ENCODE results near the gene OLFM1. TPM values are rescaled to one million over a fixed set of nuclear protein-coding genes. Genes with fewer than 3 reads are reported as not detected.

The OLFM1 gene
- total RNA-seq, result 0.47 and 0.66 TPM in 2 replicates

DNA sequence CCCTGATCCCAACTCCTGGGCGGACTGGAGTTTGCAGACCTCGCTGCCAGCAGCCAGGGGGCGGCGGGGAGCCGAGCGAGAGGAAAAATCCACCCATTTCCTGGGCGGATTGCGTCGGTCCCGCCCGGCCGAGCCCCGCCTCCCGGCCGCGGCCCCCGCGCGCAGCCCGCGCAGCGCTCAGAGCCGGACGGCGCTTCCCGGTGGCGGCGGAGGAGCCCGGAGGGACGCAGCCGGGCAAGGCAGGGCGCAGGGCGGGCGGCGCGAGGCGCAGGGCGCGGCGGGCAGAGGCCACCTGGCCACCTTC, at the start of gene OLFM1:
TSS of gene OLFM1 (plus strand) at position 180 of the 304 bp plus-strand sequence. CDS start 322 bp downstream, outside the sequence.
- H3K4me3 Mint-ChIP-seq, result no peak within 1 kb of the TSS
- no peak within 1 kb of the TSS for H3K27ac Mint-ChIP-seq
- peak; percentile 32 for DNase-seq (ENCODE audit: low spot score)
- H3K4me1 Mint-ChIP-seq (ENCODE audit: low read depth), result peaks cover 5% of the 10 kb centered on the region
- peaks cover 29% of the 10 kb centered on the region for H3K27me3 Mint-ChIP-seq (ENCODE audit: insufficient read depth)
- no peaks in the 10 kb centered on the region for H3K9me3 Mint-ChIP-seq
- intact Hi-C loops (cut with micrococcal nuclease), result no loop called here
- H3K36me3 Mint-ChIP-seq (ENCODE audit: low read depth), result no peaks in the 10 kb centered on the region

DNA sequence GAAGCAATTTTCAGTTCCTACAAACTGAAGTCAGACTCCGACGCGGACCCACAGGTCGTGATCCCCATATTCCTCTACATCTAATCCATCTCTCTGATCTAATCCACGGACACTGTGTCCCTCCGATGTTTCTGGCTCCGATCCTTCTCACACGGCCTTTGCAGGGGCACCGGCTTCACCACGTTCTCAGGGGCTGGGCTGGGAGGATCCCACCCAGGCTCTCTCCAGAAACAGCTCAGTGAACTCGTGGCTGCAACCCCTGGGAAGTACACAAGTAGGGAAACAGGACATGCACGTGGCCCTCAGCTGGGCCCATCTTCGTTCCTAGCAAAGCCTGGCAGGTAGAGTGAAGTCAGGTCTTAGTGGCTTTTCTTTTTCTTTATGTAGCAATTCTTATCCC, 49.1 kb upstream of the OLFM1 start:
- H3K27ac Mint-ChIP-seq, result no peak overlapping the region
- H3K36me3 Mint-ChIP-seq (ENCODE audit: low read depth), result no peaks in the 10 kb centered on the region
- no peak overlapping the region for H3K4me3 Mint-ChIP-seq
- no peaks in the 10 kb centered on the region for H3K9me3 Mint-ChIP-seq
- H3K4me1 Mint-ChIP-seq (ENCODE audit: low read depth), result no peaks in the 10 kb centered on the region
- no peak for DNase-seq (ENCODE audit: low spot score)
- H3K27me3 Mint-ChIP-seq (ENCODE audit: insufficient read depth), result no peaks in the 10 kb centered on the region
- intact Hi-C loops (cut with micrococcal nuclease), result no loop called here

DNA sequence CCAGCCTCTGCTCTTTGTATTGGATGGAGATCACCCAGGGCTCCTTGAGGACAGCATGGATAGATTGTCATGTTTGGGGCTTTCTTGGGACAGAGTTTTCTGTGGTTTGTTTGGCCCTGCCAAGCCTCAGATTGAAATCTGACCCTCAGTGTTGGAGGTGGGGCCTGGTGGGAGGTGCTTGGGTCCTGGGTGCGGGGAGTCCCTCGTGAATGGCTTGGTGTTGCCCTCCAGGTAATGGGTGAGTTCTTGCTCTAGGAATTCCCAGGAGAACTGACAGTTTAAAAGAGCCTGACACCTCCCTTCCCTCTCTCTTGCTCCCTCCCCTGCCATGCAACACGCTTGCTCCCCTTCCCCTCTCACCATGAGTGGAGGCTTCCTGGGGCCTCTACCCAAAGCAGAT, 48.6 kb upstream of the OLFM1 start:
- no peaks in the 10 kb centered on the region for H3K4me1 Mint-ChIP-seq (ENCODE audit: low read depth)
- intact Hi-C loops (cut with micrococcal nuclease), result no loop called here
- no peak overlapping the region for H3K4me3 Mint-ChIP-seq
- H3K36me3 Mint-ChIP-seq (ENCODE audit: low read depth), result no peaks in the 10 kb centered on the region
- H3K27me3 Mint-ChIP-seq (ENCODE audit: insufficient read depth), result no peaks in the 10 kb centered on the region
- no peak for DNase-seq (ENCODE audit: low spot score)
- no peak overlapping the region for H3K27ac Mint-ChIP-seq
- no peaks in the 10 kb centered on the region for H3K9me3 Mint-ChIP-seq

DNA sequence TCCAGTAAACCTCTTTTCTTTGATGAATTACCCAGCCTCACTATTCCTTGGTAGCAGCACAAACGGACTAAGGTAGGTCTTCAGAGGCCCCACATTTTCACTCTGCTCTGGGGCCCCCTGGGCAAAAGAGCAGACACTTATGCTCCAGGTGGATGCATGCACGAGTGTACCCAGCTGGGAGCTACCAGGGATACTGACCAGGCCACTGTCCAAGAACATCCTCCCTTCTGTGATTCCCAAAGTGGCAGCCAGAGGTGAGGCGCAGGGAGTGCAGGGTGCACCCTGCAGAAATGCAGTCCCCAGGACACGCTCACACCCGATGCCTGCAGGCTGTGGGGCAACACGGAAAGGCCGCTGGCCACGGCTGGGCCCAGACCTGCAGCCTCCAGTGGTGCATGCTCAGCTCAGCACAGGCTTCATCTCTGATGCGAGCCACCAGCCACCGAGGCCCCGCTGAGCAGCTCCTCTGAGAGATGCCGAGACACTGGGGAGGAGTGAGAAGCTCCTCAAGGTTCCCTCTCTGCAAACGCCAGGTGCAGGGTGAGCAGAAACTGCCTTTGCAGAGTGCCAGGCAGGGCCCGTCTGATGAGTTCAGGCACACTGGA, 48.1 kb upstream of the OLFM1 start:
- H3K4me1 Mint-ChIP-seq (ENCODE audit: low read depth), result no peaks in the 10 kb centered on the region

DNA sequence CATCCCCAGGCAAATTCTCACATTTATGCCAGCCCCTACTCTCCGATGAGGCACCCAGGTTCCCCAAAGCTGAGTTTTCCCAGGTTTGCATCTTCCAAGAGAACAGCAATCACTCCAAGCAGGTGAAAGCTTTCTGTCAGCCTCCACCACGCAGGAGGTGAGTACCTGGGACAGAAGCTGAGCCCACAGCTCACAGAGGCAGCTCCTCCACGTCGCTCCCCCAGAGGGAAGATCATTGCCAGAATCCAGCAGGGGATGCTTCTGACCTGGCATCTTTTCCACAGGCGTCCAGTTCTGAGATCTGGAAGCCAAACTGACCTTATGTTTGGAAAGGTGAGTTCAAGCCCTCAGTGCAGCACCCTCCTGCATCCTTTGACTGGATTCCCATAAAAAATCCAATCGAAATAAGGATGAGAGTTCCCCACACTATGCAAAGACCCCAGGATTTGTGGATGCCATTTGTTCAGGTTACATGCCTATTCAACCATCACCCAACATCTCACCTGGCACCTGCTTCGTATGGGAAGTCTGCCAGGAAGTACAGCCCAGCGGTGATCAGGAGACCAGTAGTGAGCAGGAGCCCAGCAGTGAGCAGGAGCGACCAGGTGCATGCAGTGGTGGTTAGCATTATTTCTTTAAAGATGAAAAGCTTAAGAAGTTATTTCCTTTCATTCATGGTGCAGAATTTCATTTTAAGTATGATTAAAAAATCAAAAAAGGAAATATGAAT, 47.4 kb upstream of the OLFM1 start:
- Mint-ChIP-seq H3K27ac (no peak overlapping the region), H3K36me3 (ENCODE audit: low read depth) (no peaks in the 10 kb centered on the region), H3K4me1 (ENCODE audit: low read depth) (no peaks in the 10 kb centered on the region), H3K4me3 (no peak overlapping the region), H3K27me3 (ENCODE audit: insufficient read depth) (no peaks in the 10 kb centered on the region), H3K9me3 (no peaks in the 10 kb centered on the region)
- DNase-seq (ENCODE audit: low spot score), result no peak
- intact Hi-C loops (cut with micrococcal nuclease), result no loop called here

More for the DNA sequence above, 48.1 kb upstream of the OLFM1 start:
- H3K9me3 Mint-ChIP-seq, result no peaks in the 10 kb centered on the region
- no peaks in the 10 kb centered on the region for H3K27me3 Mint-ChIP-seq (ENCODE audit: insufficient read depth)
- no peaks in the 10 kb centered on the region for H3K36me3 Mint-ChIP-seq (ENCODE audit: low read depth)
- DNase-seq (ENCODE audit: low spot score), result no peak
- H3K27ac Mint-ChIP-seq, result no peak overlapping the region
- H3K4me3 Mint-ChIP-seq, result no peak overlapping the region
- intact Hi-C loops (cut with micrococcal nuclease), result no loop called here

DNA sequence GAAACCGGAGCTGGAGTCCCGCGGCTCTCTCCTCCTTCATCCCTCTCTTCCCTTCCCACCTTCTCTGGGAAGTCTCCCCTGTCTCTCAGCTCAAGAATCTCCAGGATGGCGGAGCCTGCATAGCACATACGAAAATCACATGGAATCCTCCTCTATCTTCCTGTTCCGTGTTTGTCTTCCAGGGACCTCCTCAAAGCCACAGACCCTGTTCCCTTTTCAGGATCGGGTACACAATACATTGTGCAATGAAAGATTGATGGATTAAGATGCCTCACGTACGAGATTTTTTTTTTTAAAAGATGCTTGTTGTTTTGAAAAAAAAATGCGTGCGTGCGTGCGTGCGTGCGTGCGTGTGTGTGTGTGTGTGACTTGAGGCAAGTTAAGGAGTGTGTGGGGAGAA, 46.6 kb upstream of the OLFM1 start:
- DNase-seq (ENCODE audit: low spot score), result no peak
- no peak overlapping the region for H3K27ac Mint-ChIP-seq
- no peaks in the 10 kb centered on the region for H3K36me3 Mint-ChIP-seq (ENCODE audit: low read depth)
- intact Hi-C loops (cut with micrococcal nuclease), result no loop called here
- no peaks in the 10 kb centered on the region for H3K9me3 Mint-ChIP-seq
- H3K27me3 Mint-ChIP-seq (ENCODE audit: insufficient read depth), result no peaks in the 10 kb centered on the region
- no peaks in the 10 kb centered on the region for H3K4me1 Mint-ChIP-seq (ENCODE audit: low read depth)
- no peak overlapping the region for H3K4me3 Mint-ChIP-seq

DNA sequence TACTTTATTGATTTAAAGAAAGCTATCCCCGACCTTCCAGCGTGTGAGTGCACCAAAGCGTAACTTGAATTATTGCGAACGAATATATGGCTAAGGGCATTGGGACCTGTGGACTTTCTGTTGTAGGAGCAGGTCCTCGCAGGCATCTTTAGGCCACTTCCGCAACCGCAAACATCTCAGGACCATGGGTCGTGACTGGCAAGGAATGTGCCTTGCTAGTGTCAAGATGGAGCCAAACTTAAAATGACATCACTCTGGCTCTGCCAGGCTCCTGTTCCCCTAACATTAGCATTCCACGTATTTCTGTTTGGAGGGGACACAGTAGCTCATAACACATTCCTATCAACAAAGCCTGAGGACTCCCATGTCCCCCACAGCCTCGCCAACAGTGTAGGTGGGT, 44.1 kb upstream of the OLFM1 start:
- Mint-ChIP-seq H3K27me3 (ENCODE audit: insufficient read depth) (no peaks in the 10 kb centered on the region), H3K9me3 (no peaks in the 10 kb centered on the region), H3K4me3 (no peak overlapping the region), H3K4me1 (ENCODE audit: low read depth) (no peaks in the 10 kb centered on the region), H3K27ac (no peak overlapping the region), H3K36me3 (ENCODE audit: low read depth) (no peaks in the 10 kb centered on the region)
- intact Hi-C loops (cut with micrococcal nuclease), result no loop called here
- no peak for DNase-seq (ENCODE audit: low spot score)

DNA sequence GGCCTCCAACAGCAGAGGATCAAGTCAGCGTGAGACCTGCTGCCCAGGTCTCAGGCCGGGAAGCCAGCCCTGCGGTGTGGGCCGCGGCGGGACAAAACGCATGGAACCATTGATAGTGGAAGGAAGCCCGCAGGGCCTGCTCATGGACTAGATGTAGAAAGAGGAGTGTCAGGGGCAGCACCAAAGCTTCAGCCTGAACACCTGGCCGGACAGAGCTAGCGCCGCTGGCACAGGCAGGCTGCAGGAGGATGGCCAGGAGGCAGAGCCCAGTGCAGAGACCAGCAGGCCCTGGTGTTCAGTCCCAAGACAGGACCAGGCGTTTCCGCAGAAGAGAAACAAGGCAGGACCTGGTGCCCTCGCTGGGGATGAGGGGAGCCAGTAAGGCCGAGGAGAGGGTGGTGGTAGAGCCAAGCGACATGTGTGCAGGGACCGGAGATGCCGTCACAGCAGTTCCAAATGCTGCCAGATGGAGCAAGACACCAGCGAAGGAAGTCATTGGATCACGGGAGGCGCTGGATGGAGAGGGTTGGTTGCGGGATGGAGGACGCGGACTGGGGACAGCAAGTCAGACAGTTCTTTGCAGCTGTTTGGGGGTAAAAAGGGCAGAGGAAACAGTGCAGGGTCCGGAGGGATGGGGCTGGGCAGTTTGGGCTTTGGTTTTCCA, 42.1 kb upstream of the OLFM1 start:
- H3K4me3 Mint-ChIP-seq, result no peak overlapping the region
- intact Hi-C loops (cut with micrococcal nuclease), result no loop called here
- no peaks in the 10 kb centered on the region for H3K36me3 Mint-ChIP-seq (ENCODE audit: low read depth)
- H3K27me3 Mint-ChIP-seq (ENCODE audit: insufficient read depth), result no peaks in the 10 kb centered on the region
- DNase-seq (ENCODE audit: low spot score), result no peak
- no peaks in the 10 kb centered on the region for H3K4me1 Mint-ChIP-seq (ENCODE audit: low read depth)
- H3K27ac Mint-ChIP-seq, result no peak overlapping the region
- no peaks in the 10 kb centered on the region for H3K9me3 Mint-ChIP-seq

DNA sequence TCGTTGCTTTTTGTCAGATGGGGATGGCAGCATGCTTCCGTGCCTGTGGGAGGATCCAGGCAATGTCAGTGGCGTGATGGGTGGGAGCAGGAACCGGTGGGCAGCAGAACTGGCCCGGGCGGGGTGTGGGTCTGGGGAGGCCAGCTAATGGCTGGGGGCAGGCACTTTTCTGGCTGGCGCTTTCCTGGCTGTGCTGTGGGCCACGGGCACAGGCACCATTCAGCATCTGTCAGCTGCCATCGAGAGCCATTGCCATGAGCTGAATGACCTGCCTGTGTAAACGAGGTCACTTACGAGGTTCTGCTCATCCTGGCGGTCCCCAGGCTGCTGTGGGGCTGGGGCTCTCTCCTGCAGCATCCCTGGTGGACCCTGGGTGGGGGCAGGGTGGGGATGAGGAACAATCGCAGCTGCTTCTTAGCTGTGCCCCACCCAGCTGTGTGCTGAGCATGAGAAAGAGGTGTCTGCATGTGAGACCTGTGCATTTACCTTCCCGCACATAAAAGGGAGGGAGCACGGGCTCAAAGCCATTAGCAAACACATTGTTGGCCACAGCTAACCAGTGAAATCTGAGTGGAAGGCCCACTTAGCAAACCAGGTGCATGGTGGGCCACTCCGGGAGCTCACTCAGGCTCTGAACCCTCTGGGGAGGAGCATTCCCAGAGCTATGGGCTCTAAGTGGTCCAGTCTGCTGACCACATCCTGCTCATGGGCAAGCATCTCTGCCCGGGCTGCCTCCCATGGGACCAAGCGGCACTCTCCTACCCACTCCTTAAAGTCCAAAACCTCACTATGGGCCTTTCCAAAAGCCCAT, 41.3 kb upstream of the OLFM1 start:
- H3K36me3 Mint-ChIP-seq (ENCODE audit: low read depth), result no peaks in the 10 kb centered on the region
- H3K27ac Mint-ChIP-seq, result no peak overlapping the region
- no peak for DNase-seq (ENCODE audit: low spot score)
- H3K4me3 Mint-ChIP-seq, result no peak overlapping the region
- H3K27me3 Mint-ChIP-seq (ENCODE audit: insufficient read depth), result no peaks in the 10 kb centered on the region
- H3K4me1 Mint-ChIP-seq (ENCODE audit: low read depth), result no peaks in the 10 kb centered on the region
- H3K9me3 Mint-ChIP-seq, result no peaks in the 10 kb centered on the region
- intact Hi-C loops (cut with micrococcal nuclease), result no loop called here

DNA sequence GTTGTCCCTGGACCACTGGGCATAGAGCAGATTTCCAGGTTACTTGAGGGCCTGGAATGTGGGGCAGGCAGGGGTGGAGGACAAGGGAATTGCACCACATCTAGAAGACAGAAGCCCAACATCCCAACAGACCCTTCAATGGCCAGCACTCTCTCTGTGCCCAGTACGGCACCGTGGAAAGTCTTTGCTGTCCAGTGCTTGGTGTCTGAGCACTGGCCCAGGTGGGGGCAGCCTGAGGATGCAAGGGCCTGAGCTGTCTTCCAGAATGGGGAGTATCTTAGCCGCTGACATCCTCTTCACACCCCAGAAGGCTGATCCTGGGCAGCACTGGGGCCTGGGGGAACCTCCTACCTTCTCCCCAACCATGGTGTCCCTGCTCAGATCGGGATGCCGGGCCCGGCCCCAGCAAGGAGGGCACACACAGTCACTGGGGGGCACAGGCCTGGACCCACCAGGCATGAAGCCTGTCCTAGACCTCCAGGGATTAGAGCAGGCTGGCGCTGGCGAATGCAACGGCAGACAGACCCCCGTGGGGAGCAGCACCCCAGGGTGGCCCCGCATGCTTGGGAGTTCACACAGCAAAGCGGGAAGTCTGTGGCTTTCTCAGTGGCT, 40.6 kb upstream of the OLFM1 start:
- no peaks in the 10 kb centered on the region for H3K4me1 Mint-ChIP-seq (ENCODE audit: low read depth)
- no peak overlapping the region for H3K27ac Mint-ChIP-seq
- no peaks in the 10 kb centered on the region for H3K27me3 Mint-ChIP-seq (ENCODE audit: insufficient read depth)
- H3K9me3 Mint-ChIP-seq, result no peaks in the 10 kb centered on the region
- H3K36me3 Mint-ChIP-seq (ENCODE audit: low read depth), result no peaks in the 10 kb centered on the region
- H3K4me3 Mint-ChIP-seq, result no peak overlapping the region
- DNase-seq (ENCODE audit: low spot score), result no peak
- intact Hi-C loops (cut with micrococcal nuclease), result no loop called here

DNA sequence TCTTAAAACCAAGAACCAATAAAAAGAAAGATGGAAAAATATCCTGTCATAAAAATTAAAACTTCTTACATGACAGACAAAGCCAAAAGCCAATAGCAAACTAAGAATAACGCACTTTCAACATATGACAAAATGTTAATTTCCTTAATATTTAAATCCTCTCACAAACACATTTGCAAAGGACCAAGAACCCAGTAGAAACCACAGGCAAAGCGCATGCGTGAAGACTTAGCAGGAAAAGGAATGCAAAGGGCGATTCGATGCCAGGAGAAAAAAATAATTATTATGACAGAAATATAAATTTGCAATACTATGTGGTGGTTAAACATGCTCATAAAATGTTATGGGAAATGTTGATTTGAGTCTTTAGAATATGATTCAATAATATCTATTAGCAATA, 39.9 kb upstream of the OLFM1 start:
- Mint-ChIP-seq H3K36me3 (ENCODE audit: low read depth) (no peaks in the 10 kb centered on the region), H3K27ac (no peak overlapping the region), H3K9me3 (no peaks in the 10 kb centered on the region), H3K4me1 (ENCODE audit: low read depth) (no peaks in the 10 kb centered on the region), H3K27me3 (ENCODE audit: insufficient read depth) (no peaks in the 10 kb centered on the region), H3K4me3 (no peak overlapping the region)
- no peak for DNase-seq (ENCODE audit: low spot score)
- intact Hi-C loops (cut with micrococcal nuclease), result no loop called here

DNA sequence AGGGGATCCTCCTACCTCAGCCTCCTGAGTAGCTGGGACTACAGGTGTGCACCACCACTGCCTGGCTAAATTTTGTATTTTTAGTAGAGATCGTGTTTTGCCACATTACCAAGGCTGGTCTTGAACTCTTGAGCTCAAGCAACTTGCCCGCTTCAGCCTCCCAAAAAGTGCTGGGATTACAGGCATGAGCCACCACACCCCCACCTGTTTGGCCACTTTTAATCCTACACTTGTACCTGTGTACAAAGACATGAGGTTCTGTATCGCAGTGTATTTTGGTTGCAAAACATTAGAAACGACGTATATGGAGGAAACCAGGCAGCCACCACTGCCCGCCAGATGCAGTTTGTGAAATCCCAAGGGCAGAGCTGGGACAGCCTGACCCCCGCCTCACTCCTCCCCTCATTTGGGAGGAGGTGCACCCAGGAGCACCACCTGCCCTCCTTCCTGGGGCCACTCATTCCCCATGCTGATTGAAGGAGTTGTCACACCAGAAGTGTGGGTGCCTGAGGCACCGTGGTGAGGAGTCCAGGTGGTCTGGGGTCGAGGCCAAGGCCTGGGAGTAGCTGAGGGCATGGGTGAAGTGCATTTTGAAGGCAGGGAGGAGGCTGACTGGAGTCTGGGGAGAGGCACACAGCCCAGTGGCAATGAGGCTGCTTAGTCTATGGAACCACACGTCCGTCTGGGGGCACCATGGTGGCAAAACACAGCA, 39.3 kb upstream of the OLFM1 start:
- Mint-ChIP-seq H3K4me3 (no peak overlapping the region), H3K27me3 (ENCODE audit: insufficient read depth) (no peaks in the 10 kb centered on the region), H3K4me1 (ENCODE audit: low read depth) (no peaks in the 10 kb centered on the region), H3K36me3 (ENCODE audit: low read depth) (no peaks in the 10 kb centered on the region), H3K9me3 (no peaks in the 10 kb centered on the region), H3K27ac (no peak overlapping the region)
- intact Hi-C loops (cut with micrococcal nuclease), result no loop called here
- DNase-seq (ENCODE audit: low spot score), result no peak

All from activated T-helper 1 cell treated with anti-CD3 and anti-CD28 coated beads, Interleukin-12 subunit alpha, Interleukin-12 subunit beta, Interleukin-2, Interleukin-4 antibody, amounts not matched to agents 30 ng/mL and 10 ng/mL and 1 ng/mL, durations not matched to agents 14 hours and 24 hours and 36 hours (primary cell).